DND-41 (cell line): ENCODE measurements around the gene NBEAL2.

ENCODE experiments used
- ATAC-seq: fragments of 200-7000 bp; cut with Tn5 transposase; 3 replicates; pipeline ENCODE4 v1.9.1; 2021; ENCODE audit warnings: low read depth; ENCODE audit not compliant: insufficient read depth
- DNase-seq: peaks from one replicate; pipeline ENCODE4 v3.0.0-alpha.2; 2020
- H2AFZ ChIP-seq: 2 replicates; pipeline ENCODE4 v1.6.0; 2012; ENCODE audit warnings: low read depth, low read length
- H3K27ac ChIP-seq: 2 replicates; pipeline ENCODE4 v1.5.1; 2012; ENCODE audit warnings: low read length, inconsistent platforms
- H3K27me3 ChIP-seq: fragments of 200-600 bp; sonication (generic); 2 replicates; pipeline ENCODE4 v1.6.0; 2012; ENCODE audit warnings: low read length, mild to moderate bottlenecking, inconsistent platforms; ENCODE audit not compliant: insufficient read depth, poor library complexity
- H3K36me3 ChIP-seq: 2 replicates; pipeline ENCODE4 v1.5.1; 2012; ENCODE audit warnings: low read length, inconsistent platforms; ENCODE audit not compliant: insufficient read depth
- H3K4me1 ChIP-seq: 2 replicates; pipeline ENCODE4 v1.5.1; 2012; ENCODE audit warnings: mild to moderate bottlenecking, low read length; ENCODE audit not compliant: insufficient read depth
- H3K4me2 ChIP-seq: 2 replicates; pipeline ENCODE4 v1.6.0; 2012; ENCODE audit warnings: mild to moderate bottlenecking, moderate library complexity, low read length, inconsistent platforms; ENCODE audit not compliant: insufficient read depth
- H3K4me3 ChIP-seq, 2 experiments: fragments of 200-600 bp in 1 of 2; shearing (Covaris generic) in 1 of 2; 2 replicates each; pipeline ENCODE4 v1.5.1; 2012 to 2016; ENCODE audit warnings: inconsistent platforms in 2 of 2, low read length in 2 of 2, mild to moderate bottlenecking in 2 of 2, low read depth in 1 of 2, moderate library complexity in 1 of 2
- H3K79me2 ChIP-seq: 2 replicates; pipeline ENCODE4 v1.6.0; 2012; ENCODE audit warnings: low read length, inconsistent platforms; ENCODE audit not compliant: insufficient read depth
- H3K9ac ChIP-seq: 2 replicates; pipeline ENCODE4 v1.6.0; 2012; ENCODE audit warnings: low read depth, mild to moderate bottlenecking, inconsistent platforms, low read length, moderate library complexity
- H3K9me3 ChIP-seq: 2 replicates; pipeline ENCODE4 v1.5.1; 2012; ENCODE audit warnings: low read length, moderate library complexity, mild to moderate bottlenecking, inconsistent platforms; ENCODE audit not compliant: insufficient read depth, severe bottlenecking
- H4K20me1 ChIP-seq: 2 replicates; pipeline ENCODE4 v1.6.0; 2012; ENCODE audit warnings: low read length; ENCODE audit not compliant: insufficient read depth
- EZH2 ChIP-seq: IDR thresholded peaks from 3 replicates; pipeline ENCODE4 v1.6.1; 2012; ENCODE audit warnings: borderline replicate concordance, low read depth, mild to moderate bottlenecking, moderate library complexity, low read length, inconsistent platforms; ENCODE audit not compliant: severe bottlenecking
- TF ChIP-seq, protein P1 (sequence below): IDR thresholded peaks from 2 replicates; pipeline ENCODE4 v1.5.1; 2012; ENCODE audit warnings: borderline replicate concordance, low read length, moderate library complexity, mild to moderate bottlenecking; ENCODE audit not compliant: poor library complexity, severe bottlenecking; ENCODE audit errors: extremely low read depth

The NBEAL2 gene

DNA sequence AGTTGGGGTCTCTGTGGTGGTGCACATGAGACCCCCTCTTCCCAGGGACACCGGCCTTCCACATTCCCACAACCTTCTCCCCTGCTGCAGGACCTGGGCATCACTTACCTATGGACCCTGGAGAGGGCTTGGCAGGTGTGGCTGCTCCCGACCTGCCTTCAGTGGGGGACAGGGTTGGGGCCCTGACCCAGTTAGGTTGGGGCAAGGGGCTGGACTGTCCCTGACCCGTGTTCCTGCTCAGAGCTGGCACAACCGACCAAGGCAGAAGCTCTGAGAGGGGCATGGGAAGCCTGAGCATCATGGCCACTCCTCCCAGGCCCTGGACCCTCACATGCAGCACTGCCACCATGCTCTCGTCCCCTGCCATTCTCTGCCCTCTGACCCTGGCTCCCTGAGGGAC, 6.1 kb downstream of the NBEAL2 start:
- Histone ChIP-seq H3K4me3 (no peak overlapping the region), H3K79me2 (peaks cover 70% of the 10 kb centered on the region), H3K4me1 (peaks cover 75% of the 10 kb centered on the region), H2AFZ (no peak overlapping the region), H3K4me2 (no peak overlapping the region), H3K27ac (peak overlapping the region; percentile 94), H3K9me3 (no peaks in the 10 kb centered on the region), H3K9ac (peak overlapping the region; percentile 14; the same call in 1 of the 2 replicates), H3K36me3 (peaks cover 33% of the 10 kb centered on the region), H4K20me1 (peaks cover 19% of the 10 kb centered on the region), H3K27me3 (no peaks in the 10 kb centered on the region)
- TF ChIP-seq EZH2 = no peak
- DNase-seq (no peak), ATAC-seq (no peak)

- TF ChIP-seq EZH2 = no peak
- TF ChIP-seq, protein P1, sequence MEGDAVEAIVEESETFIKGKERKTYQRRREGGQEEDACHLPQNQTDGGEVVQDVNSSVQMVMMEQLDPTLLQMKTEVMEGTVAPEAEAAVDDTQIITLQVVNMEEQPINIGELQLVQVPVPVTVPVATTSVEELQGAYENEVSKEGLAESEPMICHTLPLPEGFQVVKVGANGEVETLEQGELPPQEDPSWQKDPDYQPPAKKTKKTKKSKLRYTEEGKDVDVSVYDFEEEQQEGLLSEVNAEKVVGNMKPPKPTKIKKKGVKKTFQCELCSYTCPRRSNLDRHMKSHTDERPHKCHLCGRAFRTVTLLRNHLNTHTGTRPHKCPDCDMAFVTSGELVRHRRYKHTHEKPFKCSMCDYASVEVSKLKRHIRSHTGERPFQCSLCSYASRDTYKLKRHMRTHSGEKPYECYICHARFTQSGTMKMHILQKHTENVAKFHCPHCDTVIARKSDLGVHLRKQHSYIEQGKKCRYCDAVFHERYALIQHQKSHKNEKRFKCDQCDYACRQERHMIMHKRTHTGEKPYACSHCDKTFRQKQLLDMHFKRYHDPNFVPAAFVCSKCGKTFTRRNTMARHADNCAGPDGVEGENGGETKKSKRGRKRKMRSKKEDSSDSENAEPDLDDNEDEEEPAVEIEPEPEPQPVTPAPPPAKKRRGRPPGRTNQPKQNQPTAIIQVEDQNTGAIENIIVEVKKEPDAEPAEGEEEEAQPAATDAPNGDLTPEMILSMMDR = no peak
- ATAC-seq = no peak
- Histone ChIP-seq H3K79me2 (peaks cover 65% of the 10 kb centered on the region), H2AFZ (no peak overlapping the region), H3K27me3 (no peaks in the 10 kb centered on the region), H3K27ac (peak overlapping the region; percentile 94), H3K36me3 (peaks cover 39% of the 10 kb centered on the region), H3K4me1 (peaks cover 71% of the 10 kb centered on the region), H3K4me3 (peak overlapping the region in 1 of 2 experiments; percentile 11; a peak in 1 of 4 replicates), H4K20me1 (peaks cover 19% of the 10 kb centered on the region), H3K4me2 (peak overlapping the region; percentile 54), H3K9ac (peak overlapping the region; percentile 32; the same call in 1 of the 2 replicates), H3K9me3 (no peaks in the 10 kb centered on the region)
- DNase-seq = no peak
These were observed 6.7 kb downstream of the NBEAL2 start for GRCh38 chr3:46986055-46986730.

DNA sequence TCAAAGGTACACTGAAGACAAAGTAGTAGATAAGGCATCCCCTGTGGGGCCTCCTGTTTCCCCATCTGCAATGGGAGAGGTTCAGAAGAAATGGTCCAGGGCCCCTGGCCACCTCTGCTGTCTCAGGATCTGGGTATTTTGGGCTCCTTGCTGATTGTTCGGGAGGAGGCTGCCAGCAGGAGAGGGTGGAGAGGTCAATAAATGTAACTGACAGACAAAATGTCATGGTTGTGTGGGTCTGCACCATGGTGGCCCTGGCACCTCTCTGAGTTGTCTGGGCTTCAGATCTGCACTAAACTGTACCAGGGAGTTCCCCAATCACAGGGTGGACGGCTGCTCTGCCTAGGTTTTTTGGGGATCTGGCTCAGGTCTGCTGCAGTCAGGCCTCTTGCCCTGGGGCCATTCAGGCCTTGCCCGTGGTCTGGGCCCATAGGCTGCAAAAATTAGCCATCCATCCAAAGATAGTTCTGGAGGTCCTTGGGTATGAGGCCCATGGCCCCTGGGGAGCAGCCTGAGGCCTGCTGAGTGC, 7.4 kb downstream of the NBEAL2 start:
- peaks cover 14% of the 10 kb centered on the region for H4K20me1 ChIP-seq
- peak overlapping the region; percentile 54 for H3K4me2 ChIP-seq
- TF ChIP-seq EZH2 = no peak
- TF ChIP-seq, protein P1 = no peak
- peak overlapping the region in 1 of 2 experiments; percentile 11; a peak in 1 of 4 replicates for H3K4me3 ChIP-seq
- H3K9ac ChIP-seq = peak overlapping the region; percentile 32
- H3K4me1 ChIP-seq = peaks cover 64% of the 10 kb centered on the region
- peak overlapping the region; percentile 94 for H3K27ac ChIP-seq
- no peaks in the 10 kb centered on the region for H3K27me3 ChIP-seq
- no peak overlapping the region for H2AFZ ChIP-seq
- H3K36me3 ChIP-seq = peaks cover 46% of the 10 kb centered on the region
- no peak for DNase-seq
- H3K9me3 ChIP-seq = no peaks in the 10 kb centered on the region
- peaks cover 59% of the 10 kb centered on the region for H3K79me2 ChIP-seq
- no peak for ATAC-seq

- ATAC-seq (peak; percentile 68), DNase-seq (peak; percentile 73)
- Histone ChIP-seq H4K20me1 (peaks cover 13% of the 10 kb centered on the region), H2AFZ (no peak overlapping the region), H3K27me3 (no peaks in the 10 kb centered on the region), H3K79me2 (peaks cover 54% of the 10 kb centered on the region), H3K9ac (peak overlapping the region; percentile 32), H3K36me3 (peaks cover 50% of the 10 kb centered on the region), H3K27ac (peak overlapping the region; percentile 94), H3K4me2 (peak overlapping the region; percentile 54), H3K4me3 (peak overlapping the region in 1 of 2 experiments; percentile 11; a peak in 2 of 4 replicates), H3K9me3 (no peaks in the 10 kb centered on the region), H3K4me1 (peaks cover 60% of the 10 kb centered on the region)
- TF ChIP-seq, protein P1 = no peak
- no peak for TF ChIP-seq EZH2
These were observed 7.9 kb downstream of the NBEAL2 start for GRCh38 chr3:46987319-46987742.
